GM12891 (cell line): ENCODE data around the gene HLA-F.

Experiments
- DNase-seq: peaks from one replicate; pipeline ENCODE4 v3.0.0; 2011; ENCODE audit warnings: low spot score; ENCODE audit not compliant: insufficient read length
- FAIRE-seq: peaks from 2 replicates; lab custom pipeline; 2011; peaks lifted over from hg19 to GRCh38; lab: Jason Lieb, UNC
- PAX5 ChIP-seq: IDR thresholded peaks from 2 replicates; pipeline ENCODE4 v1.6.1; 2011; ENCODE audit warnings: low read length, moderate library complexity, mild to moderate bottlenecking; ENCODE audit not compliant: insufficient read depth, severe bottlenecking
- POLR2A ChIP-seq: IDR thresholded peaks from 2 replicates; pipeline ENCODE4 v1.6.1; 2011; ENCODE audit warnings: low read depth, low read length, control low read depth
- POLR2AphosphoS5 ChIP-seq: IDR thresholded peaks from 2 replicates; pipeline ENCODE4 v1.6.1; 2011; ENCODE audit warnings: low read depth, low read length, control low read depth
- POU2F2 ChIP-seq: IDR thresholded peaks from 2 replicates; pipeline ENCODE4 v1.6.1; 2011; ENCODE audit warnings: low read depth, mild to moderate bottlenecking, control low read depth, low read length, moderate library complexity
- SPI1 ChIP-seq: IDR thresholded peaks from 2 replicates; pipeline ENCODE4 v1.6.1; 2011; ENCODE audit warnings: low read depth, low read length, control low read depth
- TAF1 ChIP-seq: IDR thresholded peaks from 2 replicates; pipeline ENCODE4 v1.6.1; 2011; ENCODE audit warnings: low read depth, low read length, control low read depth

HLA-F gene

DNA sequence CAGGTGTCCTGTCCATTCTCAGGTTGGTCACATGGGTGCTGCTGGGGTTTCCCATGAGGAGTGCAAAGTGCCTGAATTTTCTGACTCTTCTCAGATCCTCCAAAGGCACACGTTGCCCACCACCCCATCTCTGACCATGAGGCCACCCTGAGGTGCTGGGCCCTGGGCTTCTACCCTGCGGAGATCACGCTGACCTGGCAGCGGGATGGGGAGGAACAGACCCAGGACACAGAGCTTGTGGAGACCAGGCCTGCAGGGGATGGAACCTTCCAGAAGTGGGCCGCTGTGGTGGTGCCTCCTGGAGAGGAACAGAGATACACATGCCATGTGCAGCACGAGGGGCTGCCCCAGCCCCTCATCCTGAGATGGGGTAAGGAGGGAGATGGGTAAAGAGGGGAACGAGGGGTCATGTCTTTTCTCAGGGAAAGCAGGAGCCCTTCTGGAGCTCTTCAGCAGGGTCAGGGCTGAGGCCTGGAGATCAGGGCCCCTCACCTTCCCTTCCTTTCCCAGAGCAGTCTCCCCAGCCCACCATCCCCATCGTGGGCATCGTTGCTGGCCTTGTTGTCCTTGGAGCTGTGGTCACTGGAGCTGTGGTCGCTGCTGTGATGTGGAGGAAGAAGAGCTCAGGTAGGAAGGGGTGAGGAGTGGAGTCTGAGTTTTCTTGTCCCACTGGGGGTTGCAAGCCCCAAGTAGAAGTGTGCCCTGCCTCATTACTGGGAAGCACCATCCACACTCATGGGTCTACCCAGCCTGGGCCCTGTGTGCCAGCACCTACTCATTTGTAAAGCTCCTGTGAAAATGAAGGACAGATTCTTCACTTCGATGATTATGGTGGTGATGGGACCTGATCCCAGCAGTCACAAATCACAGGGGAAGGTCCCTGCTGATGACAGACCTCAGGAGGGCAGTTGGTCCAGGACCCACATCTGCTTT is 2.0 kb downstream of the HLA-F start:
- no peak for DNase-seq
- TF ChIP-seq TAF1 (no peak), PAX5 (no peak)
- no peak for FAIRE-seq

DNA sequence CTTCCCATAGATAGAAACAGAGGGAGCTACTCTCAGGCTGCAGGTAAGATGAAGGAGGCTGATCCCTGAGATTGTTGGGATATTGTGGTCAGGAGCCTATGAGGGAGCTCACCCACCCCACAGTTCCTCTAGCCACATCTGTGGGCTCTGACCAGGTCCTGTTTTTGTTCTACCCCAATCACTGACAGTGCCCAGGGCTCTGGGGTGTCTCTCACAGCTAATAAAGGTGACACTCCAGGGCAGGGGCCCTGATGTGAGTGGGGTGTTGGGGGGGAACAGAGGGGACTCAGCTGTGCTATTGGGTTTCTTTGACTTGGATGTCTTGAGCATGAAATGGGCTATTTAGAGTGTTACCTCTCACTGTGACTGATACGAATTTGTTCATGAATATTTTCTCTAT is 2.8 kb downstream of the HLA-F start:
- DNase-seq (no peak), FAIRE-seq (no peak)
- TF ChIP-seq SPI1, result no peak
- TF ChIP-seq POLR2AphosphoS5, result no peak; the same call in 1 of the 2 replicates
- no peak for TF ChIP-seq POLR2A
- TF ChIP-seq TAF1, result no peak
- TF ChIP-seq POU2F2, result no peak
- TF ChIP-seq PAX5, result no peak

GRCh38 chr6:29726571-29727194 is 3.4 kb downstream of the HLA-F start:
- FAIRE-seq, result no peak

DNA sequence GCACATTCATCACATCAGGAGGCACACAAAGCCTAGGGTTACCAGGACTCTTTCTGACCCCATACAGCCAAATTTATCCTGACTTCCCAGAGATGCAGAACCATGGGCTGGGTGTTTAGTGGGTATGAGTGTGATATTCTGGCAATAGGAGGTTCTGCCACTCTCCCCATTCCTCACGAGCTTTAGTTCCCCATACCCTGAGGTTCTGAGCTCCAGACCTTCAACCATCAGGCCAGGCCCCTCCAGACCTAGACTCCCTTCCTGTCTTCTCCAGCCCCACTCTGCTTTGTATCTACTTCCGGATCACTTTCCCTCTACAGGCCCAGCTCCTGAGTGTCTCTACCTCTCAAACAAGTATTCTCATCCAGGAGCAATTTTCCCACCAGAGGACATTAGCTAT is 4.4 kb downstream of the HLA-F start:
- TF ChIP-seq SPI1 (no peak), POU2F2 (0 out of 2 replicates have a peak, but pooled peaks have one; percentile 2)

More at GRCh38 chr6:29726571-29727194, 3.4 kb downstream of the HLA-F start:
- no peak for DNase-seq
- TF ChIP-seq POU2F2 (no peak), SPI1 (no peak), POLR2AphosphoS5 (peak; percentile 47; the same call in 1 of the 2 replicates)

DNA sequence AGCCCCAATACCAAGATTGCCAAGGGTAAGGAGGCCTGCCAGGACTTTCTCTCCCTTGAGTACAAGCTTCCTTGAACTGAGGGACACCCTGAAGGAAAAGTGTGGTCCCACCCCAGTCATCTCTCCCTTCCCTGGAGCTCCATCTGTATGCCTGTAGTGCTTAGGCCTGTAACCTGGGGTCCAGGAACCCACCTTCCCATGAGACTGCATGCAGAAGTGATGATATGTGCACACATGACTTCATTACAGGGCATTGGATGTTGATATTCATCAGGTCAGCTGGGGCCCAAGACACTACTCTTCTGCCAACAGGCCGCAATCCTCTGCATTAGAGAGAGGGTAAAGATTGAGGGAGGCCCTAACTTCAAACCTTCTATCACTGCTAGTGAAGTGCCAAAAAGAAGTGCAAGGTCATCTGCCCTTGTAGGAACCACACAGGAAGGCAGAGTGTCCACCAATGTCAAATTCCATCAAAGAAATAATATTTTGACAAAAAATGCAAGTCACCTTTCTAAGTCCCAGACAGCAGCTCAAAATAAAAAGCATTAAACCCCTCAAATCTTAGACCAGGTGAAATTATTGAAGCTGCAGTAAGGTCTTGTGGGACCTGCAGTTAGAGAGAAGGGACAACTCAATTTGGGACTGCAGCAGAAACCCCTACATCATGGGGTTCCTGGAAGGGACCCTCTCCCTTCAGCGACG is 5.1 kb downstream of the HLA-F start:
- no peak for FAIRE-seq
- no peak for DNase-seq
- TF ChIP-seq POLR2A (peak; percentile 63; the same call in 1 of the 2 replicates), TAF1 (no peak), POLR2AphosphoS5 (peak; percentile 66; the same call in 1 of the 2 replicates)

More for the DNA sequence above, 4.4 kb downstream of the HLA-F start:
- DNase-seq (no peak), FAIRE-seq (no peak)

DNA sequence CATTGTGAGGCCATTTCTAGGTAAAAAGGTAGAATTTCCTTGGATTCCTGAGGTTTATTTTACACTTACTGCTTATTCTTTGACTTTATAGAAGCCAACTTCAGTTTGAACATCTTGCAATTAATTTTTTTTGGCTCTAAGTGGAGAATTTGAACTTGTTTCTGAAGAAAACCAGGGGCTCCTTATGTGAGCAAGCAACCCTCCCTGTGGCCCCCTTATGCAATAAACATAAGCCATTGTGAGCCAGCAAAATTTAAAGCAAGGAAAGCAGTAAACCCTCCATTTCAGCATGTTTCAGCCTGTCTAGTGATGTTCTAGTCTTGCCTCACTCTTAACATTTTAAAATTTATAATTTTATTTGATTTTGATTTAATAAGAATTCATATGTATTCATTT is 5.6 kb downstream of the HLA-F start:
- TF ChIP-seq POU2F2 (no peak), POLR2A (no peak; the same call in 1 of the 2 replicates), TAF1 (no peak), POLR2AphosphoS5 (no peak)
- DNase-seq (no peak), FAIRE-seq (no peak)

GRCh38 chr6:29729774-29730328 is 6.6 kb downstream of the HLA-F start:
- peak; percentile 63 for FAIRE-seq
- DNase-seq, result no peak

GRCh38 chr6:29730575-29731126 is 7.4 kb downstream of the HLA-F start:
- no peak for DNase-seq
- TF ChIP-seq POLR2A (peak; percentile 43; the same call in 1 of the 2 replicates), SPI1 (no peak), PAX5 (no peak), POU2F2 (no peak), POLR2AphosphoS5 (0 out of 2 replicates have a peak, but pooled peaks have one; percentile 40)
- FAIRE-seq, result no peak

More at GRCh38 chr6:29729774-29730328, 6.6 kb downstream of the HLA-F start:
- no peak for TF ChIP-seq TAF1
- TF ChIP-seq POLR2A, result peak; percentile 77; the same call in 1 of the 2 replicates
- no peak for TF ChIP-seq SPI1
- TF ChIP-seq PAX5, result no peak
- TF ChIP-seq POU2F2, result no peak
- peak; percentile 65; the same call in 1 of the 2 replicates for TF ChIP-seq POLR2AphosphoS5

GRCh38 chr6:29731281-29731680 is 8.0 kb downstream of the HLA-F start:
- no peak for TF ChIP-seq PAX5
- no peak for TF ChIP-seq POU2F2
- TF ChIP-seq SPI1, result no peak
- TF ChIP-seq POLR2A, result no peak
- no peak for TF ChIP-seq TAF1
- no peak for TF ChIP-seq POLR2AphosphoS5
- DNase-seq (no peak), FAIRE-seq (no peak)
